NOMO-1 treated with DMSO at 0.1 percent for 48 hours (cell line): ENCODE data around the gene IQCH.
A peak's percentile ranks its signal among the peaks of the same experiment; 100 is the strongest.
"Not testable (repeated sequence)": the region's sequence is repeated elsewhere in the genome, so short reads cannot be mapped to it uniquely, and the experiment has no call there.

ENCODE experiments used
- DNase-seq: peaks from one replicate; lab custom pipeline; 2025; ENCODE audit not compliant: unreplicated experiment; lab: John Stamatoyannopoulos, UW

IQCH gene

GRCh38 chr15:67349634-67350033, 95.0 kb downstream of the IQCH start:
- DNase-seq = no peak

- no peak for DNase-seq
These were observed 95.5 kb downstream of the IQCH start for GRCh38 chr15:67350042-67350441.

GRCh38 chr15:67358391-67358790, 103.8 kb downstream of the IQCH start:
- no peak for DNase-seq

GRCh38 chr15:67358812-67359211, 104.2 kb downstream of the IQCH start:
- DNase-seq = no peak

GRCh38 chr15:67359431-67360079, 105.0 kb downstream of the IQCH start:
- DNase-seq = peak; percentile 43

- no peak for DNase-seq
These were observed 106.5 kb downstream of the IQCH start for GRCh38 chr15:67361100-67361499.

- DNase-seq = not testable (repeated sequence)
These were observed 109.1 kb downstream of the IQCH start for GRCh38 chr15:67363712-67364111.

- DNase-seq = no peak
These were observed 111.4 kb downstream of the IQCH start for GRCh38 chr15:67365994-67366393.

- DNase-seq = no peak
These were observed 112.3 kb downstream of the IQCH start for GRCh38 chr15:67366904-67367303.

GRCh38 chr15:67369359-67369998, 114.9 kb downstream of the IQCH start:
- DNase-seq = no peak

GRCh38 chr15:67370206-67370954, 115.8 kb downstream of the IQCH start:
- DNase-seq = no peak

GRCh38 chr15:67372543-67372942, 118.0 kb downstream of the IQCH start:
- no peak for DNase-seq

GRCh38 chr15:67372986-67373675, 118.5 kb downstream of the IQCH start:
- DNase-seq = no peak

GRCh38 chr15:67373971-67374370, 119.4 kb downstream of the IQCH start:
- no peak for DNase-seq

- no peak for DNase-seq
These were observed 124.9 kb downstream of the IQCH start for GRCh38 chr15:67379530-67379929.

GRCh38 chr15:67380921-67381320, 126.3 kb downstream of the IQCH start:
- no peak for DNase-seq

- no peak for DNase-seq
These were observed 126.9 kb downstream of the IQCH start for GRCh38 chr15:67381416-67382045.

GRCh38 chr15:67382723-67383122, 128.1 kb downstream of the IQCH start:
- DNase-seq = no peak

- DNase-seq = no peak
These were observed 129.3 kb downstream of the IQCH start for GRCh38 chr15:67383899-67384298.

GRCh38 chr15:67384761-67385160, 130.2 kb downstream of the IQCH start:
- DNase-seq = no peak

- DNase-seq = no peak
These were observed 131.4 kb downstream of the IQCH start for GRCh38 chr15:67385971-67386370.
